NCI-H1092 treated with DMSO at 0.1 percent for 48 hours (cell line): ENCODE results near the gene HSPB2.
A peak's percentile ranks its signal among the peaks of the same experiment; 100 is the strongest.
"Not testable (repeated sequence)": the region's sequence is repeated elsewhere in the genome, so short reads cannot be mapped to it uniquely, and the experiment has no call there.

Experiments used
- DNase-seq: peaks from one replicate; lab custom pipeline; 2025; lab: John Stamatoyannopoulos, UW

Gene HSPB2

GRCh38 chr11:111913997-111914396 is 1.5 kb downstream of the HSPB2 start:
- no peak for DNase-seq

- no peak for DNase-seq
Observed at GRCh38 chr11:111916768-111917167, 4.2 kb downstream of the HSPB2 start.

- DNase-seq = no peak
Observed at GRCh38 chr11:111917312-111917711, 4.8 kb downstream of the HSPB2 start.

GRCh38 chr11:111917788-111918187 is 5.3 kb downstream of the HSPB2 start:
- DNase-seq = no peak

GRCh38 chr11:111918390-111919256 is 6.1 kb downstream of the HSPB2 start, which contains the start of gene C11orf52:
Gene C11orf52 (plus strand): TSS chr11:111918913. CDS start chr11:111918973, 60 bp downstream.
- peak; percentile 84 for DNase-seq

- DNase-seq = no peak
Observed at GRCh38 chr11:111920908-111921307, 8.4 kb downstream of the HSPB2 start.

- DNase-seq = no peak
Observed at GRCh38 chr11:111921541-111922230, 9.2 kb downstream of the HSPB2 start.

GRCh38 chr11:111922803-111923202 is 10.3 kb downstream of the HSPB2 start:
- DNase-seq = no peak

GRCh38 chr11:111923351-111923788 is 10.8 kb downstream of the HSPB2 start:
- DNase-seq = no peak

GRCh38 chr11:111923951-111924350 is 11.4 kb downstream of the HSPB2 start:
- no peak for DNase-seq

- DNase-seq = no peak
Observed at GRCh38 chr11:111925953-111926352, 13.4 kb downstream of the HSPB2 start.

GRCh38 chr11:111926505-111927391 is 14.2 kb downstream of the HSPB2 start:
- peak; percentile 99 for DNase-seq

- no peak for DNase-seq
Observed at GRCh38 chr11:111930472-111930871, 17.9 kb downstream of the HSPB2 start.

- no peak for DNase-seq
Observed at GRCh38 chr11:111932611-111932950, 20.0 kb downstream of the HSPB2 start.

GRCh38 chr11:111933176-111933575 is 20.6 kb downstream of the HSPB2 start:
- DNase-seq = not testable (repeated sequence)

GRCh38 chr11:111933872-111934271 is 21.3 kb downstream of the HSPB2 start:
- DNase-seq = no peak

- DNase-seq = no peak
Observed at GRCh38 chr11:111934306-111934705, 21.8 kb downstream of the HSPB2 start.

- DNase-seq = no peak
Observed at GRCh38 chr11:111935317-111936039, 22.9 kb downstream of the HSPB2 start.

GRCh38 chr11:111936040-111936540 is 23.6 kb downstream of the HSPB2 start:
- no peak for DNase-seq

GRCh38 chr11:111937461-111937769 is 24.9 kb downstream of the HSPB2 start:
- DNase-seq = no peak

- no peak for DNase-seq
Observed at GRCh38 chr11:111937844-111938243, 25.3 kb downstream of the HSPB2 start.
